Kidney (tissue), 14 donors: ENCODE data around the gene PTGFRN. TPM values are rescaled to one million over a fixed set of nuclear protein-coding genes. Genes with fewer than 3 reads are reported as not detected.

Experiments used
- DNase-seq, 5 donors: peaks; one replicate each; pipeline ENCODE4 v3.0.0-alpha.2; 2013 to 2020
- FAIRE-seq: peaks from 2 replicates; lab custom pipeline; 2012; peaks lifted over from hg19 to GRCh38; lab: Jason Lieb, UNC
- H3K27ac ChIP-seq, 2 donors: one replicate each; pipeline ENCODE4 v1.7.0; 2013; ENCODE audit warnings: low read depth in 2 of 2, low read length in 2 of 2, inconsistent platforms in 1 of 2
- H3K27me3 ChIP-seq: one replicate; pipeline ENCODE4 v1.7.1; 2013; ENCODE audit warnings: low read length, inconsistent platforms; ENCODE audit not compliant: control insufficient read depth, insufficient read depth
- H3K36me3 ChIP-seq, 3 donors: one replicate each; pipeline versions ENCODE4 v1.7.0 to v1.7.1; 2013; ENCODE audit warnings: low read length in 3 of 3, control low read depth in 1 of 3, inconsistent platforms in 1 of 3; ENCODE audit not compliant: insufficient read depth in 3 of 3, control insufficient read depth in 2 of 3
- H3K4me1 ChIP-seq, 3 donors: one replicate each; pipeline versions ENCODE4 v1.7.0 to v1.7.1; 2013; ENCODE audit warnings: low read length in 3 of 3, inconsistent platforms in 1 of 3, low read depth in 1 of 3; ENCODE audit not compliant: control insufficient read depth in 2 of 3, insufficient read depth in 2 of 3
- H3K4me3 ChIP-seq, 3 donors: one replicate each; pipeline versions ENCODE4 v1.7.0 to v1.8.1; 2013; ENCODE audit warnings: low read length in 3 of 3, control low read depth in 1 of 3, inconsistent platforms in 1 of 3
- H3K9ac ChIP-seq, 3 donors: one replicate each; pipeline versions ENCODE4 v1.7.0 to v1.7.1; 2013; ENCODE audit warnings: low read length in 3 of 3, control low read depth in 1 of 3, inconsistent platforms in 1 of 3
- H3K9me3 ChIP-seq, 3 donors: one replicate each; pipeline versions ENCODE4 v1.7.0 to v1.7.1; 2013; ENCODE audit warnings: low read length in 3 of 3, control low read depth in 1 of 3, inconsistent platforms in 1 of 3; ENCODE audit not compliant: control insufficient read depth in 2 of 3, insufficient read depth in 1 of 3
- intact Hi-C: fragments of 100-400 bp; cut with DNase I; formaldehyde crosslinking; loops from one replicate; pipeline ENCODE4 v1.11.1; 2022
- polyA plus RNA-seq: library from polyadenylated mRNA; stranded (reverse); fragments of 350-450 nt; fragmentation: Illumina TruSeq; extraction: RNeasy Lipid Tissue Mini Kit (QIAGEN cat#74804); gene quantifications from one replicate; pipeline ENCODE4 v1.2.3, GENCODE V29; 2014; ENCODE audit warnings: low read depth, low replicate concordance; ENCODE audit not compliant: insufficient read depth
- total RNA-seq: library from RNA; stranded (reverse); fragmentation: NEBNext Ultra II Directional; extraction: Animal tissue kit (Norgen Biotek cat#: 25700); gene quantifications from one replicate; pipeline ENCODE4 v1.2.1, GENCODE V29; 2021
- TF ChIP-seq, protein P1 (sequence below): IDR thresholded peaks from 3 replicates; pipeline ENCODE4 v1.5.1; 2012; ENCODE audit warnings: mild to moderate bottlenecking, moderate library complexity, borderline replicate concordance; ENCODE audit not compliant: insufficient read depth; ENCODE audit errors: extremely low read depth
- donor health status: control.
- donor health status: control.
- donor health status: control.
- donor health status: control.
- donor health status: control.
- donor health status: DM: yes; HTN: yes; CAD: no.
- donor health status: Normal renal cell carcinoma (clear cell type).

Gene PTGFRN
- total and polyA plus RNA-seq, 2 donors from 2014 or later = 16.4 to 44.8 TPM

DNA sequence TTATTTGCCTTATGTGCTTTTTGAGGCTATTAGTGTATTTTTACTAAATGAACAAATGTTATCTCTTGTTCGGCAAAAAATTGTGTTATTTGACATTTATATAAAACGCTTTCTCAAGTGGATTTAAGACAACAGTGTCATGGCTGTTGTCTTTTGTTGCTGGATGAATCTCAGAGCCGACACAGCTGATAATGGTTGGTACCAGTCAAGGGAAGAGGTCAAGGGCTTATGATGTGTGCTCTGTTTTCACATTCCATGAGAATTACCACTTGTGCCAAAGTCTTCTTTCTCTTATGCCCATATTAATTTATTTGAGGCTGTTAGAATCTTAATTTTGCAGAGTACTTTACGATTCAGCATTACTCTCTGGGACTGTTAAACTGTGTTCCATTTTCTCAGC is 74.0 kb downstream of the PTGFRN start:
- no peak overlapping the region for H3K27ac ChIP-seq
- TF ChIP-seq, protein P1, sequence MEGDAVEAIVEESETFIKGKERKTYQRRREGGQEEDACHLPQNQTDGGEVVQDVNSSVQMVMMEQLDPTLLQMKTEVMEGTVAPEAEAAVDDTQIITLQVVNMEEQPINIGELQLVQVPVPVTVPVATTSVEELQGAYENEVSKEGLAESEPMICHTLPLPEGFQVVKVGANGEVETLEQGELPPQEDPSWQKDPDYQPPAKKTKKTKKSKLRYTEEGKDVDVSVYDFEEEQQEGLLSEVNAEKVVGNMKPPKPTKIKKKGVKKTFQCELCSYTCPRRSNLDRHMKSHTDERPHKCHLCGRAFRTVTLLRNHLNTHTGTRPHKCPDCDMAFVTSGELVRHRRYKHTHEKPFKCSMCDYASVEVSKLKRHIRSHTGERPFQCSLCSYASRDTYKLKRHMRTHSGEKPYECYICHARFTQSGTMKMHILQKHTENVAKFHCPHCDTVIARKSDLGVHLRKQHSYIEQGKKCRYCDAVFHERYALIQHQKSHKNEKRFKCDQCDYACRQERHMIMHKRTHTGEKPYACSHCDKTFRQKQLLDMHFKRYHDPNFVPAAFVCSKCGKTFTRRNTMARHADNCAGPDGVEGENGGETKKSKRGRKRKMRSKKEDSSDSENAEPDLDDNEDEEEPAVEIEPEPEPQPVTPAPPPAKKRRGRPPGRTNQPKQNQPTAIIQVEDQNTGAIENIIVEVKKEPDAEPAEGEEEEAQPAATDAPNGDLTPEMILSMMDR = no peak
- DNase-seq (no peak), FAIRE-seq (no peak)
- no peaks in the 10 kb centered on the region for H3K27me3 ChIP-seq
- intact Hi-C loops = no loop called here
- no peak overlapping the region for H3K4me3 ChIP-seq
- peaks cover 0 to 5% (median 0%) of the 10 kb centered on the region in 3 donors for H3K4me1 ChIP-seq
- no peaks in the 10 kb centered on the region for H3K9me3 ChIP-seq
- no peaks in the 10 kb centered on the region for H3K36me3 ChIP-seq
- H3K9ac ChIP-seq = no peak overlapping the region

DNA sequence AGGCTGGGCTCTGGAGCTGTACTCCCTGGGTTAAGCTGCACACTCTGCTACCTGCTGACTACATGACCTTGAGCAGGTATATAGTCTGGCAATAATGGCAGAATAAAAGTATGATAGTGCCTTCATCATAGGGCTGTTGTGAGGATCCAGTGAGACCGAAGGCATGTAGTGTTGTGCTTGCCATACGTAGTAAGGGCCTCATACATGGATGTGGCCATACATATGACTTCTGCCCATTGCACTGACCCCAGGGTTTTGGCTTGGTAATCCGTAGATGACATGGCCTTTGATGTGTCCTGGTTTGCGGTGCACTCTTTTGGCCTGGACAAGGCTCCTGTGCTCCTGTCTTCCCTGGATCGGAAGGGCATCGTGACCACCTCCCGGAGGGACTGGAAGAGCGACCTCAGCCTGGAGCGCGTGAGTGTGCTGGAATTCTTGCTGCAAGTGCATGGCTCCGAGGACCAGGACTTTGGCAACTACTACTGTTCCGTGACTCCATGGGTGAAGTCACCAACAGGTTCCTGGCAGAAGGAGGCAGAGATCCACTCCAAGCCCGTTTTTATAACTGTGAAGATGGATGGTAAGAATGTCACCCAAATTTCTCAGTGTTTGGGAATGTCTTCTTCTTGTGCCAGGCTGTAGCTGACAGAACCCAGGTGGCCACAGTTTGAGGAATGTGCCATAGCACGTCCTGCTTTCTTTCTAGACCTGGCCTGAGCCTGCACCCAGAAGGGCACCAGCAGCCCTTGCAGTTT is 74.9 kb downstream of the PTGFRN start:
- no peaks in the 10 kb centered on the region for H3K9me3 ChIP-seq
- no peak for FAIRE-seq
- H3K4me3 ChIP-seq = no peak overlapping the region
- no peaks in the 10 kb centered on the region for H3K36me3 ChIP-seq
- TF ChIP-seq, protein P1 = no peak
- no peaks in the 10 kb centered on the region for H3K27me3 ChIP-seq
- peaks cover 0 to 5% (median 0%) of the 10 kb centered on the region in 3 donors for H3K4me1 ChIP-seq
- DNase-seq = no peak
- H3K27ac ChIP-seq = no peak overlapping the region
- H3K9ac ChIP-seq = no peak overlapping the region
- intact Hi-C loops = no loop called here

DNA sequence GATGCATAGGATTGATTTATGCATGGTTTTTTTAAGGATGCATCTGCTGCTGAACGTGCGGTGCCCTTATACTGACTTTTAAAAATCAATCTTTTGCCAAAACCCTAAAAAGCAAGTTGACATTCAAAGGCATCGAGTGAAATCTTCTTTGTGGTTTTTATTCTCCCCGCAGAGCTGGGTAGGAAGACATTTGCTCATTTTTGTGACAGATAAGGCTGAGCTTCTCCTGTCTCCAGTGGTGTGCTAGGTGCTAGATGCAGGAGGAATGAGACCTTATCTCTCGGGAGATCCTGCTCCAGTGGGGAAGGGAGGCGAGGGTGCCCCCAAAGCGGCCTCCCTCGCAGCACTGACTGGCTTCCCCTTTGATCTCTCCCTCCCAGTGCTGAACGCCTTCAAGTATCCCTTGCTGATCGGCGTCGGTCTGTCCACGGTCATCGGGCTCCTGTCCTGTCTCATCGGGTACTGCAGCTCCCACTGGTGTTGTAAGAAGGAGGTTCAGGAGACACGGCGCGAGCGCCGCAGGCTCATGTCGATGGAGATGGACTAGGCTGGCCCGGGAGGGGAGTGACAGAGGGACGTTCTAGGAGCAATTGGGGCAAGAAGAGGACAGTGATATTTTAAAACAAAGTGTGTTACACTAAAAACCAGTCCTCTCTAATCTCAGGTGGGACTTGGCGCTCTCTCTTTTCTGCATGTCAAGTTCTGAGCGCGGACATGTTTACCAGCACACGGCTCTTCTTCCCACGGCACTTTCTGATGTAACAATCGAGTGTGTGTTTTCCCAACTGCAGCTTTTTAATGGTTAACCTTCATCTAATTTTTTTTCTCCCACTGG is 76.9 kb downstream of the PTGFRN start:
- H3K36me3 ChIP-seq = no peaks in the 10 kb centered on the region
- DNase-seq = no peak
- H3K9ac ChIP-seq = no peak overlapping the region
- no peak overlapping the region for H3K4me3 ChIP-seq
- intact Hi-C loops = no loop called here
- H3K4me1 ChIP-seq = peaks cover 0 to 5% (median 0%) of the 10 kb centered on the region in 3 donors
- FAIRE-seq = no peak
- TF ChIP-seq, protein P1 = no peak
- no peaks in the 10 kb centered on the region for H3K27me3 ChIP-seq
- H3K9me3 ChIP-seq = no peaks in the 10 kb centered on the region
- H3K27ac ChIP-seq = no peak overlapping the region
